ENCODE results near the gene AP1B1.
A peak's percentile ranks its signal among the peaks of the same experiment; 100 is the strongest.

The AP1B1 gene

DNA sequence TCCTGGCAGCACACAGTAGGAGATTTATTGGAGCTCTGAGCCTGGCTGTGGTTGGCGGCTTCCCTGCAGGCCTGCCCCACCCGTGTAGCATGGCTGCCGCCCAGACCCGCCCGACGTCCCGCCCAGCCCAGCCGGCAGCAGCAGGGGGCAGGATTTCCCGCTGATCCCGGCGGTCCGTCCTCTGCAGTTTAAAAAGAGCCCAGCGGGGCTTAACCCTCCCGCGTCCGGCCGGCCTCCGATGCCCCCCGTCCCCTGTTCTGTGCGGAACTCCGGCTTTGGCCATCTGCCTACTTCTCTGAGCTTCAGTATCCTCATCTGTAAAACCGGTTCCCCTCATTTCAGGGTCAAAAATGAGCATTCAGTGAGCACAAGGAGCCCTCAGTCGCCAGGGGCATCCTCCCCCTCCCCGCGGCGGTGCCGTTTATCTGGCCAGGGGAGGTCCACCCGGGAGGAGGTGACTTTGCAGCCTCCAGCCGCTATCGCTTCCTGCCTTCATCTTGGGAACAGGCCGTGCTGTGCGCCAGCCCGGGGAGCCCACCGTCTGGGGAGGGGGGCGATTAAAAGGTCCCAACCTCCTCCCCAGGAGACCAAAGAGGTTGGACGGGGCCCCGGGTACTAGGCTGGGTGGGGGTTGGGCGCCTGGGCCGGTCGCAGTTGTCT is 82.1 kb downstream of the AP1B1 start, which contains the start of gene GAS2L1:
Gene GAS2L1, plus strand, starts transcription at position 476 of the 660 bp plus-strand sequence. CDS start 1,456 bp downstream, outside the sequence.
- TF ChIP-seq, protein P1, sequence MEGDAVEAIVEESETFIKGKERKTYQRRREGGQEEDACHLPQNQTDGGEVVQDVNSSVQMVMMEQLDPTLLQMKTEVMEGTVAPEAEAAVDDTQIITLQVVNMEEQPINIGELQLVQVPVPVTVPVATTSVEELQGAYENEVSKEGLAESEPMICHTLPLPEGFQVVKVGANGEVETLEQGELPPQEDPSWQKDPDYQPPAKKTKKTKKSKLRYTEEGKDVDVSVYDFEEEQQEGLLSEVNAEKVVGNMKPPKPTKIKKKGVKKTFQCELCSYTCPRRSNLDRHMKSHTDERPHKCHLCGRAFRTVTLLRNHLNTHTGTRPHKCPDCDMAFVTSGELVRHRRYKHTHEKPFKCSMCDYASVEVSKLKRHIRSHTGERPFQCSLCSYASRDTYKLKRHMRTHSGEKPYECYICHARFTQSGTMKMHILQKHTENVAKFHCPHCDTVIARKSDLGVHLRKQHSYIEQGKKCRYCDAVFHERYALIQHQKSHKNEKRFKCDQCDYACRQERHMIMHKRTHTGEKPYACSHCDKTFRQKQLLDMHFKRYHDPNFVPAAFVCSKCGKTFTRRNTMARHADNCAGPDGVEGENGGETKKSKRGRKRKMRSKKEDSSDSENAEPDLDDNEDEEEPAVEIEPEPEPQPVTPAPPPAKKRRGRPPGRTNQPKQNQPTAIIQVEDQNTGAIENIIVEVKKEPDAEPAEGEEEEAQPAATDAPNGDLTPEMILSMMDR (IDR thresholded peaks at IDR 0.05; ENCODE audit: low read depth, low read length, missing control alignments): peak; percentile 23
- DNase-seq (ENCODE audit: low read depth): no peak
- H3K4me3 ChIP-seq (ENCODE audit: low read depth, low read length): peak within 1 kb of the TSS; percentile 28

DNA sequence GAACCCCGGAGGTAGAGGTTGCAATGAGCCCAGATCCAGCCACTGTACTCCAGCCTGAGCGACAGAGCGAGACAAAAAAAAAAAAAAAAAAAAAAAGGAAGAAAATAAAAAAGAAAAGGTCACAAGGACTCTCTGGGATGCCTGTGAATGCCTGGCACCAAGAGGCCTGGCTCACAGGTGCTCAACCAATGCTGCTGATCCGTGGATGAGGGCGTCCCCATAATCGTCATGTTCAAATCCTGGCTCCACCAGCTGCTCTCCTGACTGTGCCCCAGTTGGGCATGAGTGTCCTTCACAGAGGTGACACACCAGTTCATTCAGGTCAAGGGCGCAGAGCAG is 82.6 kb downstream of the AP1B1 start:
- TF ChIP-seq, protein P1 (IDR thresholded peaks at IDR 0.05; ENCODE audit: low read depth, low read length, missing control alignments): no peak
- DNase-seq (ENCODE audit: low read depth): no peak
- no peak overlapping the region for H3K4me3 ChIP-seq (ENCODE audit: low read depth, low read length)

DNA sequence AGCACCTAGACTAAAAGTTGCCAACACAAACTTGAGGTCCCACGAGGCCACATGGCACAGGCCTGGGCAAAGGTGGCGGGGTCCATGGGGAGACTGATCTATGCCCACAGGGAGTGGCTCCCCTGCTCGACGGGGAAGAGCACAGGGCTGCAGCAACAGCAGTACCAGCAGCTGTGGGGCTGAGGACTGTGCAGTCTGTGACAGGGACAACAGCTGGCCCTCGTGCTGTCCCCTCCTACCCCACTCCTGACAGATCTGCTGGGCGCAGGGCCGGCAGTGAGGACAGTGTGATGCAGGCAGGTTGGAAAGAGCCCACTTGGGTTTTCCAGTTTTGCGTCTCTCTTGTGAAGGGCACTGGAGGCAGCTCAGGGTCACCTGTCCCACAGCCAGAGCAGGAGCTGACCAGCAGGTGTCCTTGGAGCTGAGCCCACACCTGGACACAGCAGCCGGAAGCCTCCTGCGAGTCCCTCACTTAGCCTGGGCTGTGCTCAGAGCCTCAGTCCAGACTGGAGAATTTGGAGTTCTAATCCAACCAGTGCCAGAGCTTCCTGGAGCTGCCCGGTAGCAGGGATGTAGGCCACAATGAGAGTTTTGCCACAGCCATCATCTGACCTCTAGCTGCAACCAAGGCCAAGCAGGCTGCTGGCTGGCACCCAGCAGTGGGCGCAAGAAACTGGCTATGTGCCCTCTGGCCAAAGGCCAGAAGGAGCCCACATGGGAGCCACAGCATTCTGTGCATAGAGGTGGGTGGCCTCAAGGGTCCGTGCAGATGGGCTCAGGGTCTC is 85.5 kb downstream of the AP1B1 start:
- DNase-seq (ENCODE audit: low read depth): no peak

DNA sequence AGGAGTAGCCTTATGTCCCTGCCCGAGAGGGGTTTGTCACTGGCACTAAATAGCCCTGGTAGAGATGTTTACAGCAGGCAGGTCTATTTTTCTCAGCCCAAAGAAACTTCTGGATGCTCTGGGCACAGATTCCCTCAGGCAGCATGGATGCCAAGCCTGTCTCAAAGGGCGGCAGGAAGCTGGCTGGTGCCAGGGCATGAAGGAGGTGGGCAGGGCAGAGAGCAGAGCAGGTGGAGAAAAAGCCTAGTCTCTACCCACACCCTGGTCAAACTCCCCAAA is 86.0 kb downstream of the AP1B1 start:
- no peak overlapping the region for H3K4me3 ChIP-seq (ENCODE audit: low read depth, low read length)
- TF ChIP-seq, protein P1 (IDR thresholded peaks at IDR 0.05; ENCODE audit: low read depth, low read length, missing control alignments): no peak
- no peak for DNase-seq (ENCODE audit: low read depth)

More for the DNA sequence above, 85.5 kb downstream of the AP1B1 start:
- TF ChIP-seq, protein P1 (IDR thresholded peaks at IDR 0.05; ENCODE audit: low read depth, low read length, missing control alignments): no peak
- H3K4me3 ChIP-seq (ENCODE audit: low read depth, low read length): no peak overlapping the region

DNA sequence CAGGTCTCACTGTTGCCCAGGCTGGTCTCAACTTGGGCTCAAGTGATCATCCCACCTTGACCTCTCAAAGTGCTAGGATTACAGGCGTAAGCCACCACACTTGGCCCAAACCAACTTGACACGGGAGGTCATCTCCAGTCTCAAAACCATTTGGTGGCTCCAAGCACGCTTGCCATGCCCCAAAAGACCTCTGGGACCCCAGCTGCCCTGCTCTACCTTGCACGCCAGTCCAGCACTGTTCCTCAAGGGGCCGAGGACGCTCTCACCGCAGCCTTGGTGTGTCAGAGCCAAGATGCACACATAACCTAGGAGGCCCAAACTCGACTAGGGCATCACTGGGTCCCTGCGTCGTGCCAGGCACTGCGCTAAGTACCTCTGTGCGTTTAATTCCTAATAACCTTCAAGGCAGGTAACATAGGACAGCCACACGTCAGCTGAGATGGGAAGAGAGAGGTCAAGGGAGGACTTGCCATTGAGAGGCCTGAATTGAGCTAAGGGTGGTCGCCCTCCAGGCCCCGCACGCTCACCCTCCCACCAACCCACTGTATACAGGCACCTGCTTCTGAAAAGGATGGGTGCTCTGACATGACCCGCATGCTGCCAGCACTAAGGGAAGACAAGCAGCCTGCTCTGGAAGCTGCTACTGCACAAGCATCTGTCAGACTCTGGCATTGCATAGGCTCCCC is 86.5 kb downstream of the AP1B1 start:
- no peak overlapping the region for H3K4me3 ChIP-seq (ENCODE audit: low read depth, low read length)
- TF ChIP-seq, protein P1 (IDR thresholded peaks at IDR 0.05; ENCODE audit: low read depth, low read length, missing control alignments): no peak
- no peak for DNase-seq (ENCODE audit: low read depth)

DNA sequence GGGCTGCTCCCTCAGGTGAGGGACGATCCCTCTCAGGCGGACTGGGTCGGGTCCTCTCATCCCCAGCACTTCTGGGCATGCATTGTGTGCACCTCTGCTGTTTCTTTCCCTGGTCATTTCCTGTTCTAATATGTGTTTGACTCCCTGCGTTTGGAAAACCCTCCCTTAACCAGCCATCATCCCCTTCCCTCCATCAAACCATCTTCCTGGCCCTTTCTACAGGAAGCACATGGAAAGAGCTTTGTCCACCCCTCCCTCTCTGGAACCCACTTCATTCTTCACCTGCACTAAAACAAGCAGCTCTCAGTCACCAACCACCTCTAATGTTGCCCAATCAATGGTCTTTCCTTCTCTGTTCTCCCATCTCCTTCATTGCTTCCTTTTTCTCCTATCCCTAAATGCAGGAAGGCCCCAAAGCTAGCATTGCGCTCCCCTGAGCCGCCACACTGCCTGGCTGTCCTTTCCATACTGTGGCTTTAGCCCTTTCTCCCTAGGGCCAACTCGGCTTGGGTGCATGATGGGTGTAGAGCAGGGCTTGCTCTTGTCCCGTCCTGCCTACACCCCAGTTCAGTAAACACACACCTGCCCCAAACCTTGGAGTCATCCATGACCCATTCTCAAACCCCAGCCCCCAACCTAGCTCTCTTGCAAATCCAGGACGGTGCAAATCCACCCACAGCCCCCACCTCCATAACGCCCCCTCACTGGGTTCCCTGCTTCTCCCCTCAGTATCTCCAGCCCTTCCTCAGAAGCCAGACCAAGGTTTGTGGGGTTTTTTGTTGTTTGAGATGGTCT is 87.4 kb downstream of the AP1B1 start:
- TF ChIP-seq, protein P1 (IDR thresholded peaks at IDR 0.05; ENCODE audit: low read depth, low read length, missing control alignments): no peak
- no peak overlapping the region for H3K4me3 ChIP-seq (ENCODE audit: low read depth, low read length)
- DNase-seq (ENCODE audit: low read depth): no peak
